Measurements from ENCODE around the gene SESN2. TPM values are rescaled to one million over a fixed set of nuclear protein-coding genes. Genes with fewer than 3 reads are reported as not detected.

SESN2 gene
- total RNA-seq, 1 experiment from 2014 or later, result 36.8 TPM

GRCh38 chr1:28233264-28233606, 26.1 kb upstream of the SESN2 start:
- H3K27ac ChIP-seq (ENCODE audit: low read depth, low read length), result peak overlapping the region; percentile 66; the same call in 1 of the 2 replicates
- peak overlapping the region; percentile 85 for H3K4me2 ChIP-seq (ENCODE audit: low read length)
- TF ChIP-seq TCF7L2 (IDR thresholded peaks at IDR 0.05; ENCODE audit: borderline replicate concordance, extremely low read depth, insufficient read depth, insufficient read length) (no peak), CBX3 (IDR thresholded peaks at IDR 0.05; ENCODE audit: low read depth) (no peak), JUND (IDR thresholded peaks at IDR 0.05) (no peak), FOSL1 (IDR thresholded peaks at IDR 0.05; ENCODE audit: low read depth) (no peak), SP1 (IDR thresholded peaks at IDR 0.05; ENCODE audit: low read depth) (no peak), REST (IDR thresholded peaks at IDR 0.05; ENCODE audit: low read depth) (no peak), SRF (IDR thresholded peaks at IDR 0.05; ENCODE audit: low read depth) (no peak), CEBPB (IDR thresholded peaks at IDR 0.05; ENCODE audit: low read depth) (no peak), ATF3 (IDR thresholded peaks at IDR 0.05) (no peak), YY1 (IDR thresholded peaks at IDR 0.05; ENCODE audit: extremely low read depth, insufficient replicate concordance, low read depth, low read length) (no peak), POLR2A (IDR thresholded peaks at IDR 0.05; ENCODE audit: borderline replicate concordance, extremely low read depth, insufficient read depth, insufficient read length) (no peak), EGR1 (IDR thresholded peaks at IDR 0.05; ENCODE audit: low read depth) (no peak)
- no peaks in the 10 kb centered on the region for H4K20me1 ChIP-seq (ENCODE audit: insufficient read depth)
- intact Hi-C loops (cut with micrococcal nuclease), result no loop called here
- no peaks in the 10 kb centered on the region for H3K9me2 ChIP-seq (ENCODE audit: insufficient read depth)
- no peaks in the 10 kb centered on the region for H3K9me3 ChIP-seq (ENCODE audit: control insufficient read depth in 1 of 2, insufficient read depth in 1 of 2, low read depth in 1 of 2, low read length in 2 of 2)
- DNase-seq (ENCODE audit: low read depth, low spot score) (no peak), ATAC-seq (no peak; the same call in 1 of the 2 replicates)
- no TSS peak for BruUV-seq (replicated peaks)
- H3K27me3 ChIP-seq (ENCODE audit: insufficient read depth, low read length), result no peaks in the 10 kb centered on the region
- H3K4me1 ChIP-seq (ENCODE audit: control insufficient read depth in 1 of 2, insufficient read depth in 2 of 2, low read length in 2 of 2), result peaks cover 12 to 31% of the 10 kb centered on the region in 2 experiments
- peaks cover 70% of the 10 kb centered on the region for H3K79me2 ChIP-seq (ENCODE audit: insufficient read depth, low read length)
- H2AFZ ChIP-seq (ENCODE audit: low read depth, low read length, poor library complexity, severe bottlenecking), result no peak overlapping the region
- peak overlapping the region; percentile 13; the same call in 1 of the 2 replicates for H3K9ac ChIP-seq (ENCODE audit: low read length)
- RAD21 ChIA-PET (ENCODE audit: low non-redundant PET in 1 of 2, low total read pairs in 2 of 2, uncharacterized antibody in 2 of 2, unreplicated experiment in 2 of 2), result no interaction called here
- CTCF ChIA-PET, result interaction anchor here (3.5 kb wide), 1 partner anchor 15 kb away, joined by 42 read pairs; no protein-coding TSS in a partner anchor
- POLR2A ChIA-PET, result interaction anchor here (6.4 kb wide), 1 partner anchor 15 kb away, joined by 61 read pairs; no protein-coding TSS in a partner anchor
- peak overlapping the region; percentile 96 to 99; a peak in 3 of 4 replicates for H3K4me3 ChIP-seq (replicated peaks in 1 of 2; ENCODE audit: low read depth in 1 of 2, low read length in 2 of 2)
- H3K36me3 ChIP-seq (ENCODE audit: control insufficient read depth in 1 of 2, insufficient read depth in 2 of 2, low read length in 2 of 2), result peaks cover 12 to 20% of the 10 kb centered on the region in 2 experiments; a peak in 3 of 4 replicates
